ENCODE data around the gene BRPF1.

DNA sequence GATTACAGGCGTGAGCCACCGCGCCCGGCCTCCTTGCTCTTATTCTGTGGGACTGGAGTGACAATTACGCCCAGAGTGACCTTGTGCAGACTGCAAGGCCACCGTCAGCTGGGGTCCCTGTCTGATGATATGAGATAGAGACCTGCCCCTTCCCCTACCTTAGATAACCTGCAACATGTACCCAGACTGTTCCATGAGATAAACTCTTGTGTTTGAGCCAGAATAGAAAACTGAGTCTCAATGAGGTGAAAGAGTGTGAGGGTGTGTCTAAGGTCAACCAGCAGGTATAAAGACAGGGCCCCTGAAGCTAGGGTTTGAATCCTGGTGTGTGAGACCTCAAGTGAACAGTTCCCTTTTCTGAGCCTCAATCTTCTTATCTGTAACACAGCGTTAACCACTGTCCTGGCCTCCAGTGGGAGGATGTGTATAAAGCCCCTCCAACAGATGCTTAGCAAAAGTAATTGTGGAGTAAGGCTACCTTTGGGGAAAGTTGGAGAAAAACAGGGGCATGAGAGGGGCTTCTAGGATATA, 54.7 kb downstream of the BRPF1 start:
- TF ChIP-seq, protein P1, sequence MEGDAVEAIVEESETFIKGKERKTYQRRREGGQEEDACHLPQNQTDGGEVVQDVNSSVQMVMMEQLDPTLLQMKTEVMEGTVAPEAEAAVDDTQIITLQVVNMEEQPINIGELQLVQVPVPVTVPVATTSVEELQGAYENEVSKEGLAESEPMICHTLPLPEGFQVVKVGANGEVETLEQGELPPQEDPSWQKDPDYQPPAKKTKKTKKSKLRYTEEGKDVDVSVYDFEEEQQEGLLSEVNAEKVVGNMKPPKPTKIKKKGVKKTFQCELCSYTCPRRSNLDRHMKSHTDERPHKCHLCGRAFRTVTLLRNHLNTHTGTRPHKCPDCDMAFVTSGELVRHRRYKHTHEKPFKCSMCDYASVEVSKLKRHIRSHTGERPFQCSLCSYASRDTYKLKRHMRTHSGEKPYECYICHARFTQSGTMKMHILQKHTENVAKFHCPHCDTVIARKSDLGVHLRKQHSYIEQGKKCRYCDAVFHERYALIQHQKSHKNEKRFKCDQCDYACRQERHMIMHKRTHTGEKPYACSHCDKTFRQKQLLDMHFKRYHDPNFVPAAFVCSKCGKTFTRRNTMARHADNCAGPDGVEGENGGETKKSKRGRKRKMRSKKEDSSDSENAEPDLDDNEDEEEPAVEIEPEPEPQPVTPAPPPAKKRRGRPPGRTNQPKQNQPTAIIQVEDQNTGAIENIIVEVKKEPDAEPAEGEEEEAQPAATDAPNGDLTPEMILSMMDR (IDR thresholded peaks at IDR 0.05) = no peak
- TF ChIP-seq POLR2AphosphoS5 (IDR thresholded peaks at IDR 0.05) (no peak), EP300 (IDR thresholded peaks at IDR 0.05) (no peak), POLR2A (IDR thresholded peaks at IDR 0.05) (no peak)
